Heart left ventricle (tissue), 13 donors: ENCODE results near the gene NPAS1.

ENCODE experiments used
- POLR2A ChIP-seq, 2 donors: fragments of 450-650 bp; IDR thresholded peaks; one replicate each; pipeline ENCODE4 v1.6.1; 2017; ENCODE audit warnings: antibody characterized with exemption in 2 of 2, mild to moderate bottlenecking in 2 of 2, moderate library complexity in 2 of 2
- TF ChIP-seq, protein P1 (sequence below), 12 donors: fragments of 200-600 bp; sonication (generic) in 4 of 12; IDR thresholded peaks; one replicate each; pipeline versions ENCODE4 v1.5.0 to v1.8.0; 2018 to 2022; ENCODE audit warnings: antibody characterized with exemption in 12 of 12, mild to moderate bottlenecking in 5 of 12
- donor health status: ischemic (EF 13 %, LVEDD 7.1; RV severe dilation, severe dysfunction).
- donor health status: DM: no; HTN: yes; CAD: no.
- donor health status: DM: no; HTN: no; CAD: no.
- donor health status: ischemic (EF 25% LVEDD 6.9; RV normal size, moderate dysfunction).
- donor health status: ischemic (EF 25% LVEDD 5.7; RV mildly dilated, moderate dysfunction).
- donor health status: ischemic (EF 35%, LVEDD 5.7; RV mildly dilated, moderate dysfunction).
- donor health status: nonischemic (EF 11% LVEDD 7.7; RV severe dilation, severe dysfunction).
- donor health status: DM: yes; HTN: yes; CAD: no.
- donor health status: PGD.
- donor health status: ischemic (EF 29% LVEDD 5.4; RV normal size, mild dysfunction).
- donor health status: nonischemic (EF 23%, LVEDD 6.1; RV moderate dilation, normal function).

- TF ChIP-seq, protein P1, sequence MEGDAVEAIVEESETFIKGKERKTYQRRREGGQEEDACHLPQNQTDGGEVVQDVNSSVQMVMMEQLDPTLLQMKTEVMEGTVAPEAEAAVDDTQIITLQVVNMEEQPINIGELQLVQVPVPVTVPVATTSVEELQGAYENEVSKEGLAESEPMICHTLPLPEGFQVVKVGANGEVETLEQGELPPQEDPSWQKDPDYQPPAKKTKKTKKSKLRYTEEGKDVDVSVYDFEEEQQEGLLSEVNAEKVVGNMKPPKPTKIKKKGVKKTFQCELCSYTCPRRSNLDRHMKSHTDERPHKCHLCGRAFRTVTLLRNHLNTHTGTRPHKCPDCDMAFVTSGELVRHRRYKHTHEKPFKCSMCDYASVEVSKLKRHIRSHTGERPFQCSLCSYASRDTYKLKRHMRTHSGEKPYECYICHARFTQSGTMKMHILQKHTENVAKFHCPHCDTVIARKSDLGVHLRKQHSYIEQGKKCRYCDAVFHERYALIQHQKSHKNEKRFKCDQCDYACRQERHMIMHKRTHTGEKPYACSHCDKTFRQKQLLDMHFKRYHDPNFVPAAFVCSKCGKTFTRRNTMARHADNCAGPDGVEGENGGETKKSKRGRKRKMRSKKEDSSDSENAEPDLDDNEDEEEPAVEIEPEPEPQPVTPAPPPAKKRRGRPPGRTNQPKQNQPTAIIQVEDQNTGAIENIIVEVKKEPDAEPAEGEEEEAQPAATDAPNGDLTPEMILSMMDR (IDR thresholded peaks at IDR 0.05), result no peak
- no peak for TF ChIP-seq POLR2A (IDR thresholded peaks at IDR 0.05)
Observed at GRCh38 chr19:47075941-47076340, 56.3 kb downstream of the NPAS1 start.
